ENCODE measurements around the gene PML.

PML gene, protein sequence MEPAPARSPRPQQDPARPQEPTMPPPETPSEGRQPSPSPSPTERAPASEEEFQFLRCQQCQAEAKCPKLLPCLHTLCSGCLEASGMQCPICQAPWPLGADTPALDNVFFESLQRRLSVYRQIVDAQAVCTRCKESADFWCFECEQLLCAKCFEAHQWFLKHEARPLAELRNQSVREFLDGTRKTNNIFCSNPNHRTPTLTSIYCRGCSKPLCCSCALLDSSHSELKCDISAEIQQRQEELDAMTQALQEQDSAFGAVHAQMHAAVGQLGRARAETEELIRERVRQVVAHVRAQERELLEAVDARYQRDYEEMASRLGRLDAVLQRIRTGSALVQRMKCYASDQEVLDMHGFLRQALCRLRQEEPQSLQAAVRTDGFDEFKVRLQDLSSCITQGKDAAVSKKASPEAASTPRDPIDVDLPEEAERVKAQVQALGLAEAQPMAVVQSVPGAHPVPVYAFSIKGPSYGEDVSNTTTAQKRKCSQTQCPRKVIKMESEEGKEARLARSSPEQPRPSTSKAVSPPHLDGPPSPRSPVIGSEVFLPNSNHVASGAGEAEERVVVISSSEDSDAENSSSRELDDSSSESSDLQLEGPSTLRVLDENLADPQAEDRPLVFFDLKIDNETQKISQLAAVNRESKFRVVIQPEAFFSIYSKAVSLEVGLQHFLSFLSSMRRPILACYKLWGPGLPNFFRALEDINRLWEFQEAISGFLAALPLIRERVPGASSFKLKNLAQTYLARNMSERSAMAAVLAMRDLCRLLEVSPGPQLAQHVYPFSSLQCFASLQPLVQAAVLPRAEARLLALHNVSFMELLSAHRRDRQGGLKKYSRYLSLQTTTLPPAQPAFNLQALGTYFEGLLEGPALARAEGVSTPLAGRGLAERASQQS

GRCh38 chr15:73994413-73994883, at the start of gene PML:
Gene PML, plus strand, starts transcription at chr15:73994716. Its CDS starts 97 bp downstream, at chr15:73994813.
- H3K27me3 ChIP-seq (ENCODE audit: insufficient read depth, poor library complexity, severe bottlenecking), result no peaks in the 10 kb centered on the region
- peaks cover 38% of the 10 kb centered on the region for H3K4me1 ChIP-seq (ENCODE audit: insufficient read depth, poor library complexity, severe bottlenecking)
- TF ChIP-seq, protein P1, sequence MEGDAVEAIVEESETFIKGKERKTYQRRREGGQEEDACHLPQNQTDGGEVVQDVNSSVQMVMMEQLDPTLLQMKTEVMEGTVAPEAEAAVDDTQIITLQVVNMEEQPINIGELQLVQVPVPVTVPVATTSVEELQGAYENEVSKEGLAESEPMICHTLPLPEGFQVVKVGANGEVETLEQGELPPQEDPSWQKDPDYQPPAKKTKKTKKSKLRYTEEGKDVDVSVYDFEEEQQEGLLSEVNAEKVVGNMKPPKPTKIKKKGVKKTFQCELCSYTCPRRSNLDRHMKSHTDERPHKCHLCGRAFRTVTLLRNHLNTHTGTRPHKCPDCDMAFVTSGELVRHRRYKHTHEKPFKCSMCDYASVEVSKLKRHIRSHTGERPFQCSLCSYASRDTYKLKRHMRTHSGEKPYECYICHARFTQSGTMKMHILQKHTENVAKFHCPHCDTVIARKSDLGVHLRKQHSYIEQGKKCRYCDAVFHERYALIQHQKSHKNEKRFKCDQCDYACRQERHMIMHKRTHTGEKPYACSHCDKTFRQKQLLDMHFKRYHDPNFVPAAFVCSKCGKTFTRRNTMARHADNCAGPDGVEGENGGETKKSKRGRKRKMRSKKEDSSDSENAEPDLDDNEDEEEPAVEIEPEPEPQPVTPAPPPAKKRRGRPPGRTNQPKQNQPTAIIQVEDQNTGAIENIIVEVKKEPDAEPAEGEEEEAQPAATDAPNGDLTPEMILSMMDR (IDR thresholded peaks at IDR 0.05; ENCODE audit: poor library complexity, severe bottlenecking), result no peak
- H3K27ac ChIP-seq (ENCODE audit: poor library complexity, severe bottlenecking), result peak within 1 kb of the TSS; percentile 66
- peaks cover 27% of the 10 kb centered on the region for H3K36me3 ChIP-seq (ENCODE audit: low read depth)
- H3K9me3 ChIP-seq (ENCODE audit: severe bottlenecking), result no peaks in the 10 kb centered on the region
- peak; percentile 88 for ATAC-seq (ENCODE audit: low read depth)
- H3K4me3 ChIP-seq (ENCODE audit: severe bottlenecking), result peak within 1 kb of the TSS; percentile 52
- peak; percentile 100 for DNase-seq (ENCODE audit: low spot score)

GRCh38 chr15:73945130-73945508, 49.4 kb upstream of the PML start:
- no peak for DNase-seq (ENCODE audit: low spot score)
- Histone ChIP-seq H3K4me3 (ENCODE audit: severe bottlenecking) (no peak overlapping the region), H3K27me3 (ENCODE audit: insufficient read depth, poor library complexity, severe bottlenecking) (no peaks in the 10 kb centered on the region), H3K9me3 (ENCODE audit: severe bottlenecking) (no peaks in the 10 kb centered on the region), H3K27ac (ENCODE audit: poor library complexity, severe bottlenecking) (no peak overlapping the region), H3K4me1 (ENCODE audit: insufficient read depth, poor library complexity, severe bottlenecking) (peaks cover 16% of the 10 kb centered on the region), H3K36me3 (ENCODE audit: low read depth) (no peaks in the 10 kb centered on the region)
- TF ChIP-seq, protein P1 (IDR thresholded peaks at IDR 0.05; ENCODE audit: poor library complexity, severe bottlenecking), result no peak
- no peak for ATAC-seq (ENCODE audit: low read depth)

DNA sequence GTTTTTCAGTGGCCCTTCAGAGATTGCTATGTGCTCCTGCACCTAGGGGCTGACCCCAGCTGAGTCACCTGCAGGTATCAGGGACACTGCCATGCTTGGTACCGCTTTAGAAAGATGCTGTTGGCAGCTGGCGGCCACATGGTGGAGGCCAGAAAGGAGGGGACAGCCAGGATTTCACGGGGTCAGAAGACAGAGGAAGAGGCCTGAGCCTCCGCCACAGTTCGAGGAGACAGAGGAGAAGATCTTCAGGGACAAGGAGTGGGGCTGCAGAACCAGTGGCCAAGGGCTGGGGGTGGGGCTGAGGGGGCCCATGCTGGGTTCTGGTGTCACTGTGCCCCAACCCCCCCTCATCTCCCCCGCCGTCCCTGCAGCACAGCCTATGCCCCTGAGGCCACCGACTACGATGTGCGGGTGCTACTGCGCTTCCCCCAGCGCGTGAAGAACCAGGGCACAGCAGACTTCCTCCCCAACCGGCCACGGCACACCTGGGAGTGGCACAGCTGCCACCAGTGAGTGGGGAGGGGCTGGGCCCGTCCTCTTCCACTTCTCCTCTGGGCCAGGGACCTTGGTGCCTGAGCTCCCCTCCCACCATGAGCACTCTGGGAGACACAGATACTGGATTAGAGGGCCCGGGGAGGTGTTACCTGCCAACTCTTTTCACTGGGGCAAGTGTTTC, 48.3 kb upstream of the PML start:
- Histone ChIP-seq H3K4me3 (ENCODE audit: severe bottlenecking) (no peak overlapping the region), H3K27me3 (ENCODE audit: insufficient read depth, poor library complexity, severe bottlenecking) (no peaks in the 10 kb centered on the region), H3K9me3 (ENCODE audit: severe bottlenecking) (no peaks in the 10 kb centered on the region), H3K27ac (ENCODE audit: poor library complexity, severe bottlenecking) (no peak overlapping the region), H3K4me1 (ENCODE audit: insufficient read depth, poor library complexity, severe bottlenecking) (peaks cover 12% of the 10 kb centered on the region), H3K36me3 (ENCODE audit: low read depth) (no peaks in the 10 kb centered on the region)
- TF ChIP-seq, protein P1 (IDR thresholded peaks at IDR 0.05; ENCODE audit: poor library complexity, severe bottlenecking), result no peak
- DNase-seq (ENCODE audit: low spot score) (no peak), ATAC-seq (ENCODE audit: low read depth) (no peak)

- Histone ChIP-seq H3K4me3 (ENCODE audit: severe bottlenecking) (no peak overlapping the region), H3K9me3 (ENCODE audit: severe bottlenecking) (no peaks in the 10 kb centered on the region), H3K4me1 (ENCODE audit: insufficient read depth, poor library complexity, severe bottlenecking) (peaks cover 8% of the 10 kb centered on the region), H3K27ac (ENCODE audit: poor library complexity, severe bottlenecking) (no peak overlapping the region), H3K36me3 (ENCODE audit: low read depth) (no peaks in the 10 kb centered on the region), H3K27me3 (ENCODE audit: insufficient read depth, poor library complexity, severe bottlenecking) (no peaks in the 10 kb centered on the region)
- ATAC-seq (ENCODE audit: low read depth), result no peak
- DNase-seq (ENCODE audit: low spot score), result peak; percentile 62
- TF ChIP-seq, protein P1 (IDR thresholded peaks at IDR 0.05; ENCODE audit: poor library complexity, severe bottlenecking), result no peak
These were observed 47.6 kb upstream of the PML start for GRCh38 chr15:73946795-73947370.
